ENCODE results near the gene WDR91.
"Not testable (repeated sequence)": the region's sequence is repeated elsewhere in the genome, so short reads cannot be mapped to it uniquely, and the experiment has no call there.

The WDR91 gene

GRCh38 chr7:135233570-135233969, 22.2 kb upstream of the WDR91 start, which contains the start of gene STRA8:
STRA8 (plus strand) TSS chr7:135233838; CDS start chr7:135240525, 6,687 bp downstream.
- DNase-seq = no peak

- DNase-seq = no peak
These were observed 21.4 kb upstream of the WDR91 start for GRCh38 chr7:135232720-135233119.

GRCh38 chr7:135232087-135232486, 20.8 kb upstream of the WDR91 start:
- DNase-seq = no peak

GRCh38 chr7:135231686-135232085, 20.4 kb upstream of the WDR91 start:
- DNase-seq = no peak

- no peak for DNase-seq
These were observed 12.7 kb upstream of the WDR91 start for GRCh38 chr7:135224027-135224426.

GRCh38 chr7:135217645-135218509, 6.6 kb upstream of the WDR91 start:
- no peak for DNase-seq

GRCh38 chr7:135215698-135216097, 4.4 kb upstream of the WDR91 start:
- no peak for DNase-seq

- no peak for DNase-seq
These were observed 3.9 kb upstream of the WDR91 start for GRCh38 chr7:135215180-135215579.

- no peak for DNase-seq
These were observed 2.5 kb upstream of the WDR91 start for GRCh38 chr7:135213831-135214230.

- not testable (repeated sequence) for DNase-seq
These were observed 790 bp upstream of the WDR91 start for GRCh38 chr7:135211946-135212685.

GRCh38 chr7:135210888-135211178, 493 bp downstream of the WDR91 start:
- DNase-seq = no peak

- DNase-seq = no peak
These were observed 2.0 kb downstream of the WDR91 start for GRCh38 chr7:135209225-135209834.

- no peak for DNase-seq
These were observed 3.1 kb downstream of the WDR91 start for GRCh38 chr7:135208102-135208793.

GRCh38 chr7:135207406-135208101, 3.8 kb downstream of the WDR91 start:
- no peak for DNase-seq

GRCh38 chr7:135206941-135207391, 4.4 kb downstream of the WDR91 start:
- no peak for DNase-seq

GRCh38 chr7:135205850-135206249, 5.5 kb downstream of the WDR91 start:
- no peak for DNase-seq

GRCh38 chr7:135204876-135205275, 6.5 kb downstream of the WDR91 start:
- no peak for DNase-seq

- DNase-seq = no peak
These were observed 7.0 kb downstream of the WDR91 start for GRCh38 chr7:135204341-135204749.

- no peak for DNase-seq
These were observed 10.0 kb downstream of the WDR91 start for GRCh38 chr7:135201350-135201749.

GRCh38 chr7:135200821-135201331, 10.4 kb downstream of the WDR91 start:
- DNase-seq = no peak

GRCh38 chr7:135199439-135199838, 11.9 kb downstream of the WDR91 start:
- DNase-seq = no peak
